GM04504 (cell line): Measurements from ENCODE around the gene DIP2C.
"Not testable (repeated sequence)": the region's sequence is repeated elsewhere in the genome, so short reads cannot be mapped to it uniquely, and the experiment has no call there.

ENCODE experiments used
- DNase-seq: peaks from one replicate; pipeline ENCODE4 v3.0.0-alpha.2; 2012; ENCODE audit warnings: low read depth

Gene DIP2C

DNA sequence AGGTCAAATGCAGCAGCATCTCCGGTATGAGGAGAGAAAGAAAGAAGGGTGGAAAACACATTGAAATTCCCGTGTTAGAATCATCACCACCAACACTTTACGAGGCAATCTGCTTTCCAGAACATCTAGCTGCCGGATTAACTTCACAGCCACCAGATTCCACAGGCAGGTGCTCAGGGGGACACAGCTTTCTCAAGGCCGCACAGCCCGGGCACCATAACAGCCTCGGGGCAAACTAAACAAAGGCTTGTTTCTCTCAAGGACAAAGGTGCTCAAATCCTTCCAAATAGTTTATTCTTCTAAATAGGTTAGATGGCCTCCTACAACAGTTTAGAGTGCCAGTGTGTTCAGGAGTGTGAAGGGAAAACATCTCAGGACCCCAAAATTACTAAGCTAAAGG, 156.3 kb downstream of the DIP2C start:
- no peak for DNase-seq

- not testable (repeated sequence) for DNase-seq
Observed at GRCh38 chr10:532331-532730, 157.1 kb downstream of the DIP2C start.

DNA sequence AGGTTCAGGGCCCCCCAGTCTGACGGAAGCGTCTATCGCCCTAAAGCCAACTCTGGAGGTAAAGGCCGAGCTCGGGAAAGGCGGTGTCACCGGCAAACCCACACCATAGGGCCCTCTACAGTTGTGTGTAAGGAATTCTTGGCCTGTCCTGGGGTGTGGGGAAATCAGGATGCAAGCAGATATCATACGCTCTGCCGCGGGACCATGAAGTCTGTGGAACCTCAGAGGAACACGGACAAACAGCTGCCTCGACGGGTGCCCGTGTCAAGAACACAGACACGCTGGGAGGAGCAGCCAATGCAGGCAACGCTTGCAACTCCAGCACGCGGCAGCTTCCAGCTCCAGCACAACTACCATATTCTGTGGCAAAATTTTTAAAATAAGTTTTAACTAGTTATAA, 157.9 kb downstream of the DIP2C start:
- DNase-seq: no peak

DNA sequence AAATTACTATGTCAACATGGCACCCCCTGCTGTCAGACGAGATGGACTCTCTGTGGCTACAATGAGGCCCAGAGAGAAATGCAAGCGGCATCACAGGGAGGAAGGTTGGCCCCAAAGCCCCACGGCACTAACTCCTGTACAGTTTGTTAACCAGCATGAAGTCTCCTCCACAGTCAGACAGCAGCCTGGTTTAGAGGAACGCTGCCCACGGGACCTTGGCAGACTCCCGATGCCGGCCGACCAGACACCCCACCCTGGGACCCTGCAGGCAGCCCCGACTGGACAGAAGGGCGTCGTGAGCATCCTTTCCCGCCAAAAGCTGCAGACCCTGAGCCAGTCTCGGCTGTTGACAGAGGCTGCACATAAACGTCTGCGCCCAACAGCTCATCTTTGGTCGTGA, 158.8 kb downstream of the DIP2C start:
- DNase-seq: no peak

DNA sequence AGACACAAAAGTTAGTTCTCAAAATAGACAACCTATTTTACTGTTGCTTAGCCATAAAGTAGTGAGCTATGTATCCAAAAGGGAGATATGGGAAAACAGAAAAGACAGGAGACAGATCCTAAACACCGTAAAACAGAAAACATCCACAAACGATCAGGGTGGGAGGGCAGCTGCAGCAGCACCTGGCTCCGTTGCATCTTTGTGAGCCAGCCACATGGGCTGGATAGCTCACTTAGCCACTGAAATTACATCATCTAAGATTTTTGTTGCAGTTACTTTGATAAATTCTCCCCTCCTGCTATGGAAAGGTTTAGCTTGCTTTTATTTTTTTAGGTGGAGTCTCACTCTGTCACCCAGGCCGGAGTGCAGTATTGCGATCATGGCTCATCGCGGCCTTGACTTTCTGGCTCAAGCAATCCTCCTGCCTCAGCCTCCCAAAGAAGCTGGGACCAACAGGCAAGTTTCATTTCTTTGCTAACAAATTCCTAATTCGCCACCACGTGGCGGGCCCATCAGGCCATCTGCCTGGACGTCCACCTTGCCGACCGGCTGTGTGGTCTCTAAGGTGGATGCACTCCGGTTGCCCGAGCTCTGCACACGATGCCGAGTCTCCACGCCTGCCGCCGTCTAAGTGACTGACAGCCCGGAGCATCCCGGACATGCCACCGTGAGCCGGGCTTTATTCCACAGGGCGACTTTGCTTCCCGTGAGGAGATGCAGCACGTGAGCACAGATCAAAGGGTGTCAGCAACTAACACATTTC, 159.8 kb downstream of the DIP2C start:
- no peak for DNase-seq

DNA sequence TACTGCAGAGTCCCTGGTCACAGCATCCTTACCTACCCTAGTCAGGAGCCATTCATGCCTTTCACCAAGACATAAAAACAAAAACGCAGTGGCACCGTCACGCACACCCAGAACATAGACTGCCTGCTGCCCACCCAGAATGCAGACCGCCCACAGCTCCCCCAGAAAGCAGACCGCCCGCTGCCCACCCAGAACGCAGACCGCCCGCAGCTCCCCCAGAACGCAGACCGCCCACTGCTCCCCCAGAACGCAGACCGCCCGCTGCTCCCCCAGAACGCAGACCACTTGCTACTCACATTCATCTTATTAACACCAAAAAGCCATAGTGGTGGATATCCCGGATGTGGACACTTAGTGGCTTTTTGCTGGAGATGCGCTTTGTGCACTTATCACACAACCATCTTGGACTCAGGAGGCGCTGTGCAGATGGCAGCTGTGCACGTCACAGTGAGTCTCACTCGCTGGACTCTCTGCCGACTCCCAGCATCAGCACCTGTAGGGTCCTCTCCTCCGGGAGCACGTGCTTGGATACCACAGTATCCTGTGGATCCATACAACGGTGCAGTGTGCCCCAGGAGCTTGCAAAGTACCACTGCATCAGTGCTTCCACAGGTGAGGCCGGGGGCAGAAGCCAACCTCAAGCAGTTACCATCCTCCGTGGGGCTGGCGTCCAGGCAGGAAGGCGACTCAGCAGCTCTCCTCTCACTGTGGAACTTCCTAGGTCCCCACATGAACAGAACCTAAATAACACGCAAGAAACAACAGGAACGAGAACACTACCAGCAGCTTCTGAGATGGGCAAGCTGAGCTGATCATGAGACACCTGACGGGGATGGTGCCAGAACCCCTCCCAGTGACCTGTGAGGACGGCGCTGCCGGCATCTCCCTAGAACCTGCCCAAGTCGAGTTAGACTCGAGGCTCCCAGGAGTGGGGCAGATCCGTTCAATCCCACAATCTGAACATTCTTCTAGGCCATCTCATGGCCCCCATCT, 161.0 kb downstream of the DIP2C start:
- no peak for DNase-seq

DNA sequence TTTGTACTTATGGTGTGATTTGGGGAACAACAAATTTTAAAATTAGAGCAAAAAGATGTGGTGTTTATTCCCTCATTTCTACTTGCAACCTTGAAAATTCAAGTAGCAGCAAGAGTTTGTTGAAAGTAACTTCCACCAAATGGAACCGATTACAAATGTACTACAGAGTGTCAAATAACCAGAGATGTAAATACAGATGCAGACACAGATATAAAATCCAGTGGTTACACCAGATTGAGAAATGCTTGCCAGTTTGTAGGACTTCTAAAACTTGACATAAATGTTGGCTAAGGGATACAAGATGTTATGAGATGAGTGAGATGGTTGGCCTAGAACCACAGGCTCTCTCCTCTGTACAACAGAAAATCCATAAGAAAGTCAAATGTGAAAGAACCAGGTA, 162.1 kb downstream of the DIP2C start:
- DNase-seq: no peak

GRCh38 chr10:526651-527312, 162.7 kb downstream of the DIP2C start:
- no peak for DNase-seq

DNA sequence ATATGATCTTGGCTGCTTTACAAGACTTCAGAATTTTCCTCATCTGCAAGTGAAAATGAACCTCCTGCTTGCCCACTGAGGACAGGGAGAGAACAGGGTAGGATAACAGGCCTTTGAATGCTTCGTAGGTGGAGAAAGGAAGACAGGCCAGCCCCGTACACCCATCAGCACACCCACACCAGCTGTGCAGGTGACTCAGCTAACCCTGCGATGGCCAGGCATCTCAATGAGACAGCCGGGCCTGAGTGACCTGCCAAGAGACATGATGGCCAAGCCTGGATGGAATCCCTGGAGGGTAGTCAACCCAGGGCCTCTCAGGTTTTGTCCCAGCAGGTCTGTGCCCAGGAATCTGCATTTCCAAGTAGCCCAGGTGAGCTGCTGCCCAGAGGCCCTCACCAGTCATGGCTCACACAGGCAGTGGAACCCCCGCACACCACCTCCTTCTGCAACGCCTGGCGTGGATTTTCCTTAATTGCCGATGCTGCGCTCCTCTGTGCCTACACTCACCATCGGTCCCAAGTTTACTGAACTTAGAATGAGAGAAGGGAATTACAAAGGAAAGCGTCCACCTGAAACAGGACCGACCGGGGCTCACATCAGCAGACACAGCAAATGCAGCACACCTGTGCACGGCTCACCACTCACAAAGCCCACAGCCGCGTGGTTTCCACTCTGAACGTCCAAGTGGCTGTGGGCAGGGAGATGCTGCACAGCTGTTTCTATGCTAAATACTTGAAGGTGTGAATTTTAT, 163.7 kb downstream of the DIP2C start:
- no peak for DNase-seq

- no peak for DNase-seq
Observed at GRCh38 chr10:523925-524324, 165.5 kb downstream of the DIP2C start.

- no peak for DNase-seq
Observed at GRCh38 chr10:522350-522749, 167.1 kb downstream of the DIP2C start.

GRCh38 chr10:521261-522250, 167.9 kb downstream of the DIP2C start:
- DNase-seq: no peak

GRCh38 chr10:520402-520787, 169.1 kb downstream of the DIP2C start:
- DNase-seq: no peak

DNA sequence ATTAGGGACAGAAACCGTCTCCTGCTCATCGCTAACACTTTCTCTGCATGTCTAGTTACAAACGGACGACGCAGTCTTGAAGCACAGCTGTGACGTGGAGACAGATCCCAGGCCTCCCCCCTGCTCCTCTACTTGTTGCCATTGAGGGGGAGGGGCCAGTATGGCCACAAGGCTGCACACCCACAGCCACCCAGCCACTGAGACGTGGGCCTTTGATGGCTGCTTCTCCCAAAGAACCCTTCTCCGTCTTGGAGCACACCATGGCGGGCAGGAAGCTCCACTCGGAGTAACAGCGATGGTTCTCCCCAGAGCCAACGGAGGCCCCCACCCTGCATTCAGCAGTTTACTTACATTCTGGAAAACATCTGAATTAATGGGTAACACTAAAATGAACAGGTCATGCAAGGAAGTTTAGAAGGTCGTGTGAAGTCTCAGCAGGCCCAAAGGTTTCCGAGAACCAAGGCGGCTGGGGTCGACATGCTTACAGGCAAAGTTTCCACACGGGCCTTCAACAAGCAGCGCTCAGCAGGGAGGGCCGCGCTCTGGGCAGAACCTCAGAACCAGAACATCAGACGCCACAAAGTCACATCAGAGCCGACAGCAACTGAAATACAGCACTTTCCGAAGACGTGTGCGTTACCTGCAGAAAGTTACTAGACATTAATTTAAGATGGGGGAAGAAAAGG, 169.6 kb downstream of the DIP2C start:
- DNase-seq: no peak

DNA sequence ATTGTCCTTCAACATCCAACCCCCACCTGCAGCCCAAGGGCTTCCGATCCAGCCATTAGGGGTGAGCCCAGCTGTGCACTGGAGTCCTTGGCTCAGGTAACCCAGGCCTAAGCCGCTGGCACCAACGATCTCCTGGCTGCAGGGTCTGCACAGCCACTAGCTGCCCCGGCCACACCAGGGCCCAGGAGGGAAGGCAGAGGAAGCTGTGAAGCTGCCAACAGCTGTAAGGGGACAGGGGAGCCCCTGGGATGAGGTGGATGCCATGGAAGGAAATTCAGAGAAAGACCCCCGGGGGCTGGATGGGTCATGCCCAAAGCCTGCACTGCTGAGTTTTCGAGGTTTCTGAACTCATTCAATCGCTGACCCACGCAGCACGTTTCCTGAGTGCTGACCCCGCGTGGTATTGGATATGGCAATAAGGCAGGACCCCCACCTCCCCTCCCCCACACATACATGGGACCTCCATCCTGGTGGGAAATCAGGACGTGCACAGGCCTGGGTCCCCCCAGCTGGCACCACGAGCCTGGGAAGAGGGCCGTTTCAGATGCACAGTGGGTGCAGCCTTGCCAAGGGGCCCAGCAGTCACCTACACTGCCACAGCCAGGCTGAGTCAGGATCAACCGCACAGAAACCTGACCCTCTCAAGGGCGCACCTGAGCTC, 170.3 kb downstream of the DIP2C start:
- DNase-seq: no peak

DNA sequence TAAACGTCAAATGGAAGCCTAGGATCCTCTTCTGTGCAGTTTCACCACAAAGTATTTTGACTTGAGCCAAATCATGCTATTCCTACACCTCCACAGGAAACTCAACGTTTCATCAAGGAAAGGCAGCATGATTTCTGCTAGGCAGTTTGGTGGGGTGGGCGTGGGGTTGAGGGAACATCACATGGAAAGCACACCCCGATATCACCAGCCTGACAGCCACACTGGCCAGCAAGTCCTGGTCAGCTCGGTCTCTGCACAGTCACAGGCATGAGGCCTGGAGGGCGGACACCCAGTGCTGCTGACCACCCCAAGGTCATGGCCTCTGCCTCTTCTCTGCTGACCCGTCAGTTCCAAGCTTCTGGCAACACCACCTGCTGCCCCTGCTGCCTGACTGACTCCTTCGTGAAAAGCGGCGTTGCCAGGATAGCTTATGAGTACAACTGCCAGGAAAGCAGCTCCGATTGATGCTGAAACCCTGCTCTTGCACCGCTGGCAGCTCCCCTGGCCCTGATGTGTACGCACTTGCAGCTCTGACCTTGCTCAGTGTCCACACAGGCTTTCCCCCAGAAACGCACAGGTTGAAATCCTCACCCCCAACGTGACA, 171.5 kb downstream of the DIP2C start:
- DNase-seq: no peak

GRCh38 chr10:517241-517830, 172.1 kb downstream of the DIP2C start:
- DNase-seq: no peak

DNA sequence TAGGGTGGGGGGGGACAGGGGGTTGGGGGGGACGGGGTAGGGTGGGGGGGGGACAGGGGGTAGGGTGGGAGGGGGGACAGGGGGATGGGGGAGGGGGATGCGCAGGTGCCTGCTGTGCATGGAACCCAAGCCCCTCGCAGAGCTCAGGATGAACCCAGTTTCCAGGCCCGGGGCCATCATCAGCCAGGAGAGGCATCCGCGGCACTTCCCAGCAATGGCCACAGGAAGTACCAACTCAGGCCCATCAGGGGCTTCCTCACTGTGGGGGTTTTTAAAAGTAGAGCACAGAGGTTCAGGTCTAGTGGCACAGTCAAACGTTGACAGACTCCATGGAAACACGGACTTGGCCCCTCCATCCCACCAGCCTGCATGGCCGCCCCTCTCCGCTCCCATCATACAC, 172.7 kb downstream of the DIP2C start:
- no peak for DNase-seq

DNA sequence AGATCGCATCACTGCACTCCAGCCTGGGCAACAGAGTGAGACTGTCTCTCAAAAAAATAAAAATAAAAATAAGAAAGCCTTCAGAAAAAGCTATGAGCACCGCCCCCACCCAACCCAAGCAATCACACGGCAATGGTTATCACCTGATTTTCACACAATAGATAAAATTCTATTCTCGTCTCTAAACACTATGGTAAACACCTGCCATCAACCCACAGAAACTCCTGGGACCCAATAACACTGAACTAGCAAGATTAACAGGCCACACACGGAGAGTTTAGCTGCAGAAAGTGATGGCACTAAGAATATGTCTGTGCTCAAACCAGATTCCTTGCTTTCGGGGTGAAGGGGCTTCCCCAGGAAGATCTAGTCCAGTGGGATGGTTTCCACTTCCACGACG, 173.8 kb downstream of the DIP2C start:
- no peak for DNase-seq
